NCI-H524 treated with DMSO at 0.1 percent for 48 hours (cell line): ENCODE data around the gene BRD1.
"Not testable (repeated sequence)": the region's sequence is repeated elsewhere in the genome, so short reads cannot be mapped to it uniquely, and the experiment has no call there.

Source experiments
- DNase-seq: peaks from one replicate; lab custom pipeline; 2025; lab: John Stamatoyannopoulos, UW

The BRD1 gene

GRCh38 chr22:49783036-49783746, 44.5 kb downstream of the BRD1 start:
- DNase-seq, result no peak

DNA sequence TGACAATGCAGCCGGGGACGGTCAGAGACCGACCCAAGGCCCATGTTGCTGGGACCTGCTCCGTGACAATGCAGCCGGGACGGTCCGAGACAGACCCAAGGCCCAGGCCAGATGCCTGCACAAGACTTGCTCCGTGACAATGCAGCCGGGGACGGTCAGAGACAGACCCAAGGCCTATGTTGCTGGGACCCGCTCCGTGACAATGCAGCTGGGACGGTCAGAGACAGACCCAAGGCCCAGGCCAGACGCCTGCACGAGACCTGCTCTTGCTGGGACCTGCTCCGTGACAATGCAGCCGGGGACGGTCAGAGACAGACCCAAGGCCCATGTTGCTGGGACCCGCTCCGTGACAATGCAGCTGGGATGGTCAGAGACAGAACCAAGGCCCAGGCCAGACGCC, 45.8 kb downstream of the BRD1 start:
- not testable (repeated sequence) for DNase-seq

DNA sequence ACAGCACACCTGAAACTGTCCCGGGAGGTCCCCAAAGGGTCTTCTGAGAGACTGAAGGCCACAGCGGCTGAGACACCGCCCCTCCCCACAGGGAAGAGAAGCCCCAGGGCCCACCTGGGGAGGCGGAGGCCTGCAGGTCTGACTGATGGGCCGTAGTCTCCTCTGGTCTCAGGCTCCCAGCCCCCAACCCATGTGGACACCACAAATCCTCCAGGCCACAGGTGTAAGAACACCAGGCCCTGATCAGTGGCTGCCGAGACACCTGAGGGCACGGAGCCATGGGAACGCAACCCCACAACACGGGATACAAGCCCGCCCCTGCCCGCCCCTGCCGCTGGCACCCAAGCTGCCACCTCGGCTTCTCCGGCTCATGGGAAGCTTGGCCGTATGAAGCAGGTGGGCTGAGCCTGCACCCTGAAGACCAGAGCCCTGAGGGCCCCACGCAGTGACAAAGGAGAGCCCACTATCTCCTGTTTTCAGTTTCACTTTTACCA, 46.3 kb downstream of the BRD1 start:
- no peak for DNase-seq

DNA sequence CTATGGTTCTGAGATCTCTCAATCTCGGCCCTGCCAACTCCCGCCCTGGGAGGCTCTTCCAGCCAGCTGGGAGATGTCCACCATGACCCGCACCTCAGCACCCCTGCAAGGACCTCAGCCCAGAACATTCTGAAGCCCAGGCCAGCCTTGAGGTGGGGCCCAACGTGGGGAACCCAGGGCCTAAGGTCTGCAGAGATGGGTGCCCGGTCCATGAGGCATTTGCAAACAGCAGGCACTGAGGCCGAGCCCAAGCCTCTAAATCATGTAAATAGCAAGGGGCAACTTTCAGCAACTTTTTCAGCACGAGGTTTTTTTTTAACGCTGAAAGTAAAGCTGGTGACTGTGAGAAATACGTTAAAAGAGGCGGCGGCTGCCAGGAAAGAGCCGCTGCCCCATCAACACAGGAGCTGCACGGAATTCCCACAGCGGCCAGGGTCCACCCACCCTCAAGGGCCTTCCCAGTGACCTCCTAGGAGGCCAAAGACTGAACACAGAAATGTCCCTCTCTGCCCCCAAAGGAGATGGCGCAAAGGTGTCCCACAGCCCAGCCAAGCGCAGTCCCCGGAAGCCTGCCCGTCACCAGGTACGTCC, 46.9 kb downstream of the BRD1 start:
- no peak for DNase-seq

DNA sequence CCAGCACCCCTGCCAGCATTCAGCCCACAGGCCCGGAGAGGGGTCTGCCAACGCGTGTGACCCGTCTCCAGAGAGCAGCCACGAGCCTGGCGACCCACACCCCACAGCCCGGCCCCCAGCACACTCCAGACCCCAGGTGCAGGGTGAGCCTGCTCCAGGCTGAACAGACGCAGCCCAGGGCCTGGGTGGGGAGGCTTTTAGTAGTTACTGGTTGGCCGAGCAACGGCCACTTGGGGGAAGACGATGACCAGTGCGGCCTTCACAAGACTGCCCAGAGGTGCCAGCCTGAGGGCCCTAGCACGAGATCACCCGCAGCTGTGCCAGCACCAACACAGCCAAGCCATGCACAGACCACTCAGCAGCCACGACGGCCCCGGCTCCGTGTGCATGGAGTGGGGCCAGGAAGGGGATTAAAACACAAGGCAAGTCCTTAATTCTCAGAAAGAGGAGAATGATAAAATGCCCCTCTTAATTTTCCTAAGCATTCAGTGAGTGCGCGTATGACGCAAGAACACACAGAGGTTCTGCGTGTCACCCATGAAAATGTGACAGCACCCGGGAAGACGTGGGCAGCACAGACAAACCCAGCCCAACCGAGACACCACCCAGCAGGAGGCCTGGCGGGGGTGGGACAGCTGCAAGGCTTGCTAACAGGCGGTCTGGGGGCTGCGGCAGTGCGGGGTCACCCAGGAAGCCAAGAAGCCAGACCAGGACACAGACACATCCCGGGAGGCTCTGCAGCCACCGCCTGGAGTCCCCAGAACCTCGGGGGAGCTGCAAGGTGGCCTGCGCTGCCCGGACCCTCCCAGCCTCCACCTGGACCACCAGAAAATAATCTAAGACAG, 47.6 kb downstream of the BRD1 start:
- no peak for DNase-seq

- DNase-seq, result no peak
Observed at GRCh38 chr22:49779211-49779610, 48.5 kb downstream of the BRD1 start.

- DNase-seq, result no peak
Observed at GRCh38 chr22:49777569-49778249, 50.0 kb downstream of the BRD1 start.

DNA sequence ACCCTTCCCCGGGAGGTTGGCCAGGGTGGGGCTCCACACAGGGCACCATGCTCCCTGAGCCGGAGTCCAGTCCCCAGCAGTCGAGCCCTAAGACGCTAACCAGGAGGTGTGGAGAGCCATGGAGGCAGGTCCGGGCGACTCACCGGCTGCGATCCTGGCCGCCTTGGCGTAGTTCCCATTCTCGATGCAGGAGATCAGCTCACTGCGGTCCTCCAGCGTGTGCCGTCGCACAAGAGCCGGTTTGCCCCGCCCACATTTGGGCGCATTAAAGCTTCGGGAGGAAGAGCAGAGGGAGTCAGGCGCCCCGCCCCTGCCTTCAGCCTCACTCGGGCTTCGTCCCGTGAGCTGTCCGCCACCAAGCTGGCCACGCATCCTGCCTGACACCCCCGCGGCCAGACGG, 50.8 kb downstream of the BRD1 start:
- no peak for DNase-seq

DNA sequence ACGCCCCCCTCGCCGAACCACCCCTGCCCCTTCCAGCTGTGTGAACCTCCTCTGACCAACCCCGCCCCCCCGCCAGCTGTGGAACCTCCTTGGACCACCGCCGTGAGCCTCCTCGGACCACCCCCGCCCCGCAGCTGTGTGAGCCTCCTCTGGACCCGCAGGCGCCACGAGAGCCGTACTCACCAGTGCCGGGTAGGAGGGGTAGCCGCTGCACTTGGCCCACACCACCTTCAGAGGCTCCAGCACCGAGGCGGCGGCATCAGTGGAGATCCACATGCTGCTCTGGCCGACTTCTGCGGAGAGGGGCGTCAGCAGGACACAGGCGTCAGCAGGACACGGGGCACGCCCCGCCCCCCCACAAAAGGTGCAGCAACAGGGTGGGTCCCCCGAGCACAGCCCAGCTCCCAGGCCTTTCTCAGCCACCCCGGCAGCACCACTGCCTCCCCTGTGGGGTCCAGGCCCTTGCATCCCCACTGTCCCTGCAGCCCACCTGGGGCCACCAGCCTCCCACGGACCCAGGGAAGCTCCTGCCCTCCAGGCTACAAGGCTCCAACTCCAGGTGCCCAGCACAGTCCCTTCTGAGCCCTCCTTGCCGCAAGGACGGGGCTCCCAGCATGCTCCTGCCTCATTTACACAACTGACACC, 51.7 kb downstream of the BRD1 start:
- DNase-seq, result no peak

DNA sequence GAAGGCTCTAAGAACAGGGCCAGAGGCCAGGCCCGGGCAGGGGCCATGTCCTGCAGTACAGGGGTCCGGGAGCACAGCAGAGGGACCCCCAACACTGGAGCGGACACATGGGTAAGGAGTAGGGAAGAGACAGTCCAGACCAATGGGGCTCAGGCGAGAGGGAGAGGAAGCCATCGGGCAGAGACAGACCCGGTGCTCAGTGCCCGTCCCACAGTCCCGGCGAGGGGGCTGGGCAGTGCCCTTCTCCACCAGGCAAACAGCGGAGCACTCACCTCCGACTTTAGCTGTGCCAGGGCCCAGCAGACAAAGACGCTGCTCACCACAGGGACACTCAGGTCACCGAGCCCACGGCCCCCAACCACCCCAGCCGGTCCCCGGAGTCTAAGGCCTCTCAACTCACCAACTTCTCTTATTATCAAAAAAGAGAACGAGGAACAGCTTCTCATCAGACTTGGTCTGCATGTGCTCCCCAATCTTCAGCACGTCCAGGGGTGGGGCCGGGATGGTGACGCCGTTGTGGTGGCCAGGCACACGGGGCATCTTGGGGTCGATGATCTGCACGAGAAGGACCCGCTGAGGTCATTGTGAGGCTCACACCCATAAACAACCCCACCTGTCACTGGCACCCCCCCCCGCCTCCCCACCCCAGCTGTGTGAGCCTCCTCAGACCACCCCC, 52.3 kb downstream of the BRD1 start:
- no peak for DNase-seq

DNA sequence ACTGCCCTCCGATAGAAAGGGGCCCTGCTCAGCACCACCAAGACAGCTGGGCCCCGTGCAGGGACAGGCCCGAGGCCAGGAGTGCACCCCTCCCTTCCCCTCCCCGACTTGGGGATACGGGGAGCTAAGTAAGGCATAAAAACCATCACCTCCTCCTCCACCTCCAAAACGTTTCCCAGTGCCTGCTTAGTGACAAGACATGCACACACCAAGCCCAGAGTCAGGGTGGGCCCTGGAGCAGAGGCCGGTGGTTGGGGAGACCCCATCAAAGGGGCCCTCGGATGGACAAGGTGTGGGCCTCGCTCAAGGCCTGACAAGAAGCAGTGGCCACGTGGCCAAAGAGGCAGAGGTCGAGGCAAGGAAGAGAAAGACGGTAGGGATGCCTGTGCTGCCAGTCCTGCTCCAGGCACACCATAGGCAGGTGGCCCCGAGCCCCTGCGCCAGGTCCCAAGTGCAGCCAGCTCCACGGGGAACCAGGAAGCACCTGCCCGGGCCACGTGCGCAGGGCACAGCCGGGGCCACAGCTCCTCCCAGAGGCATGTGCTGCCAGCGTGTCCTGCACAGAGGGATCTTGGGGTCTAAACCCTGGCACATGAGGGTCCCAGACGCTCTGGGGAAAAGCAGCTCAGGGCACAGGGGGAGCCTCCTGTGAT, 53.0 kb downstream of the BRD1 start:
- DNase-seq, result no peak

DNA sequence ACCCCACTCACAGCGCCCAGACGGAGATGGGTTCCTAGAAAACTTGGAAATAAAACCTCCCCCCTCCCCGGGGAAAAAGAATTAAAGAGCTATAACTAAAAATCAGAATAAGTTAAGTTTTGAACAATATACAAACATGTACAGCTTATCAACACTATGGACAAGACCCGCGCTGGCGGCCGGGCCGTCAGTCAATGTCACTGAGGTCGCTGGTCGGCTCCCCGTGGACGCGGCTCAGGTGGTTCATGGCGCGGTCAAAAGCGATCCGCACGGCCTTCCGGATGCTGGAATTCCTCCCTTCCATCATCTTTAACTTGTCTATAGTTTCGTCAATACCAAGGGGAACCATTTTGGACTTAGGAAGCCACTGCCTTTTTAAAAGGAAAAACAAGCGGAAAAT, 53.6 kb downstream of the BRD1 start:
- DNase-seq, result no peak

- no peak for DNase-seq
Observed at GRCh38 chr22:49773531-49773930, 54.1 kb downstream of the BRD1 start.

GRCh38 chr22:49772692-49773091, 55.0 kb downstream of the BRD1 start:
- no peak for DNase-seq

- no peak for DNase-seq
Observed at GRCh38 chr22:49771266-49772065, 56.2 kb downstream of the BRD1 start.

DNA sequence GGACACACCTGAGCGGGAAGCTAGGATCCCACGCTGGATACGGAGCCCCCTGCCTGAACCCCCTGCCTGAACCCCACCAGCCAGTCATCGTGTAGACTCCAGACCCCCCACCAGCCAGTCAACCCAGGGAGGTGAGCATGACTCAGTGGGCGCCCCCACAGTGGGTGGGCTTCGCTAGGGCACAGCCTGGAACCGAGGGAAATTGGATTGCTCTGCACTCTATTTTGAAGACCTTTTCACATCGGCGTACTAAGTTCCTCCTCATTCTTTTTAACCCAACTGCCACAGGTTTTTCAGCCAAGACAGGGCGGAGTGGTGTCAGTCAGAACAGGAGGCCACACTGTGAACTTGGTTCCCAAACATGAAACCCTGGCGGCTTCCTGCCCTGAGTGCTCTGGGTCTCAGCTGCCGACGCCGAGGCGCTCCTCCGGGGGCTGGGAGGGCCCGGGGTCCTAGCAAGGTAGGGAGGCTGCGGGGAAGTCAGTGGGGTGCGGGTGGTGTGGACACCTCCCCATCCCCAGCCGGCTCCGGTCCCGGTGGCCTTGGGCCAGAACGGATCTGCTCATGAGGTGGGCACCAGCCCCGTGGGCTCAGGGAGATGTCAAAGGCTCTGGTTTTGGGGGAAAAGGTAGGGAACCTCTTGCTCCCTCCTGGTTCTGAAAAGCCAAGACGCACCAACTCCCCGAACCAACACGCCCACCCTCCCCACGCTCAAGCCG, 57.0 kb downstream of the BRD1 start:
- no peak for DNase-seq

DNA sequence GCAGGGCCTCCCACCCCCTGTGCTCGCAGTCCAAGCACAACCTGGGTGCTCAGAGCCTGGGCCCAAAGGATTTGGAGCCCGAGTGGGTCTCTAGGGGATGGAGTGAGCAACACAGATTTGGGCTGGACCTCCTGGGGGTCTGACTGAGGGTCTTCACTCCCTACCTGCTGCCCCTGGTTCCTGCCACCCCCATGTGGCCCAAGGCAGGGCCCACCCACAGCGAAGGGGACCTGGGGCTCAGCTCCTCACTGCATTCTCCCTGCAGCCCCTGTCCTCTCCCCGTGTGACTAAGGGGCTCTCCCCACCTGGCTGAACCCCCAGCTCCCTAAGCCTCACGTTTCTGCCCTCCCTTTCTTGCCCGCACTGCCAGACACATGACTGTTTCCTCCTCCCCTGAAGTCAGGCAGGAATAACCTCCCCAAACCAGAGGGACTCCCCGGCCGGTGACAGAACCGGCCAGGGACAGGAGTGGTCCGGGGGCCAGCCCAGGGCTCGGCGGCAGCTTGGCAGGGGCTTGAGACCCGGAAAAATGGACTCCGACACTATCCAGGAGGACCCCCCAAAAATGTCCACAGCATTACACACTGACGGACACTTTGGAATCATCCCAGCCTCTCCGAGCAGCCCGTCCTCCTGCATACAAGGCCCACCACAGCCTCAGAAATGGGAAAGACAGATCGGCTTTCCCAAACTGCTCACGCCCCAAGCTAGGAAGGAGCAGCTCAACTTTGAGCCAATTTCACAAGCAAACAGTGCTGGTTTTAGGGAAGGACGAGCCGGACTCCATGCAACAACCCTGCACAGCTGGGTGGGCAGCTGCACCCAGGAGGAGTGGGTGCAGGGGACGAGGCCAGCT, 57.8 kb downstream of the BRD1 start:
- DNase-seq, result no peak

DNA sequence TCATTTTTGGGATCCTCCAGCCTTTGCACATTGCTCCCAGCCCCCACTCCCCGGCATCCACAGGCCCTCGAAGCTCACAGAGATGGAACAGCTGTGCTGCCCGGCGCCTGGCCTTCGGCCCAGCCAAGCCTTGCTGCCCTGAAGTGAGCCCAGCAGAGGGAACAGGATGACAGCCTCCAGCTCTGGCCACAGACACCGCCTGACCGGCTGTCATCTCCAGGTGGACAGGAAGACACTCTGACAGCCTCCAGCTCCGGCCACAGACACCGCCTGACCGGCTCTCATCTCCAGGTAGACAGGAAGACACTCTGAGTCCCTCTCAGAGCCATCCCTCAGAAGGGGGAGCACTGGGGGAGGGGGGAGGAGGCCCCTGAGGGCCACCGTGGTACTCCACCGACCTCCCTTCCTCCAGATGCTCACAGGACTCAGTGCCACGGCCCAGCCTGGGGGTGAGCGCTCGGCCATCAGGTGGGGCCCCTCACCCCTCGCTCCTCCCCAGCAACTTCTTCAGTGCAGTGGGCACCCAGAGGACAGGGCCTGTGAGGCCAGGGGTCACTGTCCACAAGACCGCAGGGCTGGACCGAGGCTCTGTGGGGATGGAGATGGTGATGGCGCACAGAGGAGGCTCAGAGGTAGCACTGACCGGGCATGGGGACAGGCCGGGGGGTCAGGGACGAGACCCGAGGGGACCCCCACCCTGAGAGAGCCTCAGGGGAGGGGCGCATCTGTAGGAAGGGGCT, 58.6 kb downstream of the BRD1 start:
- DNase-seq, result no peak
